ENCODE measurements around the gene PLCB2.

GRCh38 chr15:40293905-40294895 is 13.5 kb downstream of the PLCB2 start:
- TF ChIP-seq TAF1 (IDR thresholded peaks at IDR 0.05; ENCODE audit: borderline replicate concordance, insufficient read depth, low read length) (no peak), POLR2AphosphoS5 (IDR thresholded peaks at IDR 0.05; ENCODE audit: low read depth, low read length) (no peak), SIN3A (IDR thresholded peaks at IDR 0.05; ENCODE audit: borderline replicate concordance, insufficient read depth, low read length) (no peak), FOXP2 (optimal IDR thresholded peaks at IDR 0.05; ENCODE audit: borderline replicate concordance, extremely low read depth, extremely low read length, insufficient read depth) (no peak)
- TF ChIP-seq, protein P1, sequence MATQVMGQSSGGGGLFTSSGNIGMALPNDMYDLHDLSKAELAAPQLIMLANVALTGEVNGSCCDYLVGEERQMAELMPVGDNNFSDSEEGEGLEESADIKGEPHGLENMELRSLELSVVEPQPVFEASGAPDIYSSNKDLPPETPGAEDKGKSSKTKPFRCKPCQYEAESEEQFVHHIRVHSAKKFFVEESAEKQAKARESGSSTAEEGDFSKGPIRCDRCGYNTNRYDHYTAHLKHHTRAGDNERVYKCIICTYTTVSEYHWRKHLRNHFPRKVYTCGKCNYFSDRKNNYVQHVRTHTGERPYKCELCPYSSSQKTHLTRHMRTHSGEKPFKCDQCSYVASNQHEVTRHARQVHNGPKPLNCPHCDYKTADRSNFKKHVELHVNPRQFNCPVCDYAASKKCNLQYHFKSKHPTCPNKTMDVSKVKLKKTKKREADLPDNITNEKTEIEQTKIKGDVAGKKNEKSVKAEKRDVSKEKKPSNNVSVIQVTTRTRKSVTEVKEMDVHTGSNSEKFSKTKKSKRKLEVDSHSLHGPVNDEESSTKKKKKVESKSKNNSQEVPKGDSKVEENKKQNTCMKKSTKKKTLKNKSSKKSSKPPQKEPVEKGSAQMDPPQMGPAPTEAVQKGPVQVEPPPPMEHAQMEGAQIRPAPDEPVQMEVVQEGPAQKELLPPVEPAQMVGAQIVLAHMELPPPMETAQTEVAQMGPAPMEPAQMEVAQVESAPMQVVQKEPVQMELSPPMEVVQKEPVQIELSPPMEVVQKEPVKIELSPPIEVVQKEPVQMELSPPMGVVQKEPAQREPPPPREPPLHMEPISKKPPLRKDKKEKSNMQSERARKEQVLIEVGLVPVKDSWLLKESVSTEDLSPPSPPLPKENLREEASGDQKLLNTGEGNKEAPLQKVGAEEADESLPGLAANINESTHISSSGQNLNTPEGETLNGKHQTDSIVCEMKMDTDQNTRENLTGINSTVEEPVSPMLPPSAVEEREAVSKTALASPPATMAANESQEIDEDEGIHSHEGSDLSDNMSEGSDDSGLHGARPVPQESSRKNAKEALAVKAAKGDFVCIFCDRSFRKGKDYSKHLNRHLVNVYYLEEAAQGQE (IDR thresholded peaks at IDR 0.05; ENCODE audit: insufficient read depth in 1 of 2, low read depth in 2 of 2, low read length in 2 of 2), result no peak
